Trophoblast cell (in vitro differentiated cells and primary cell): ENCODE data around the gene CDC42EP4.
A peak's percentile ranks its signal among the peaks of the same experiment; 100 is the strongest.

Experiments used
- DNase-seq, 2 donors: peaks; one replicate each; pipeline ENCODE4 v3.0.0-alpha.2; 2016
- H2AFZ ChIP-seq: 2 replicates; pipeline ENCODE4 v1.6.1; 2013; ENCODE audit warnings: low read length, moderate library complexity, mild to moderate bottlenecking; ENCODE audit not compliant: insufficient read depth, poor library complexity
- H2AK5ac ChIP-seq: 2 replicates; pipeline ENCODE4 v1.6.1; 2013; ENCODE audit warnings: mild to moderate bottlenecking, low read length
- H2BK120ac ChIP-seq: 2 replicates; pipeline ENCODE4 v1.6.1; 2013; ENCODE audit warnings: low read length, mild to moderate bottlenecking, moderate library complexity; ENCODE audit not compliant: insufficient read depth, poor library complexity
- H2BK12ac ChIP-seq: 2 replicates; pipeline ENCODE4 v1.6.1; 2013; ENCODE audit warnings: mild to moderate bottlenecking, low read length, moderate library complexity
- H2BK5ac ChIP-seq: 2 replicates; pipeline ENCODE4 v1.6.1; 2013; ENCODE audit warnings: low read length, low read depth, moderate library complexity, mild to moderate bottlenecking; ENCODE audit not compliant: poor library complexity
- H3K14ac ChIP-seq: 2 replicates; pipeline ENCODE4 v1.6.1; 2013; ENCODE audit warnings: mild to moderate bottlenecking, low read length
- H3K18ac ChIP-seq: 2 replicates; pipeline ENCODE4 v1.6.1; 2013; ENCODE audit warnings: mild to moderate bottlenecking, low read length
- H3K23ac ChIP-seq: 2 replicates; pipeline ENCODE4 v1.6.1; 2013; ENCODE audit warnings: low read length
- H3K27ac ChIP-seq: 2 replicates; pipeline ENCODE4 v1.5.1; 2013; ENCODE audit warnings: low read depth, mild to moderate bottlenecking, inconsistent platforms, low read length, moderate library complexity
- H3K27me3 ChIP-seq: 2 replicates; pipeline ENCODE4 v1.6.1; 2013; ENCODE audit warnings: inconsistent platforms, mild to moderate bottlenecking, low read length, moderate library complexity; ENCODE audit not compliant: insufficient read depth
- H3K36me3 ChIP-seq, 2 experiments: 1 replicate in 1 of 2; 2 replicates in 1 of 2; pipeline ENCODE4 v1.6.1; 2013; ENCODE audit warnings: low read length in 2 of 2, mild to moderate bottlenecking in 2 of 2, moderate library complexity in 1 of 2; ENCODE audit not compliant: insufficient read depth in 2 of 2, control insufficient read depth in 1 of 2
- H3K4ac ChIP-seq: 2 replicates; pipeline ENCODE4 v1.6.1; 2013; ENCODE audit warnings: low read depth, mild to moderate bottlenecking, low read length, moderate library complexity
- H3K4me1 ChIP-seq, 2 experiments: 1 replicate in 1 of 2; 2 replicates in 1 of 2; pipeline ENCODE4 v1.6.1; 2013; ENCODE audit warnings: low read length in 2 of 2, mild to moderate bottlenecking in 2 of 2, moderate library complexity in 1 of 2; ENCODE audit not compliant: insufficient read depth in 2 of 2, control insufficient read depth in 1 of 2
- H3K4me2 ChIP-seq: 2 replicates; pipeline ENCODE4 v1.6.1; 2013; ENCODE audit warnings: inconsistent platforms, mild to moderate bottlenecking, low read length, moderate library complexity
- H3K4me3 ChIP-seq: 2 replicates; pipeline ENCODE4 v1.5.1; 2013; ENCODE audit warnings: mild to moderate bottlenecking, low read depth, low read length, inconsistent platforms
- H3K79me1 ChIP-seq: one replicate; pipeline ENCODE4 v1.6.1; 2013; ENCODE audit warnings: low read length
- H3K79me2 ChIP-seq: 2 replicates; pipeline ENCODE4 v1.6.1; 2013; ENCODE audit warnings: low read length, mild to moderate bottlenecking; ENCODE audit not compliant: control insufficient read depth, insufficient read depth, poor library complexity
- H3K9ac ChIP-seq: 2 replicates; pipeline ENCODE4 v1.6.1; 2013; ENCODE audit warnings: mild to moderate bottlenecking, low read length
- H3K9me3 ChIP-seq: 2 replicates; pipeline ENCODE4 v1.6.1; 2013; ENCODE audit warnings: low read depth, mild to moderate bottlenecking, control low read depth, inconsistent platforms, low read length; ENCODE audit not compliant: insufficient read depth
- H4K12ac ChIP-seq: 2 replicates; pipeline ENCODE4 v1.6.1; 2013; ENCODE audit warnings: low read depth, mild to moderate bottlenecking, low read length, moderate library complexity
- H4K8ac ChIP-seq: 2 replicates; pipeline ENCODE4 v1.6.1; 2013; ENCODE audit warnings: low read depth, mild to moderate bottlenecking, low read length, moderate library complexity
- H4K91ac ChIP-seq: one replicate; pipeline ENCODE4 v1.6.1; 2013; ENCODE audit warnings: low read depth, mild to moderate bottlenecking, low read length, moderate library complexity
- WGBS: extraction: QIAGEN DNeasy Blood & Tissue Kit; methylation state at CpG from one replicate; pipeline ENCODE4 v1.1.7; 2013; ENCODE audit warnings: missing lambda C conversion rate; ENCODE audit not compliant: insufficient read length, insufficient coverage; ENCODE audit errors: extremely low coverage; 5-methylcytosine and 5-hydroxymethylcytosine counted together

The CDC42EP4 gene

DNA sequence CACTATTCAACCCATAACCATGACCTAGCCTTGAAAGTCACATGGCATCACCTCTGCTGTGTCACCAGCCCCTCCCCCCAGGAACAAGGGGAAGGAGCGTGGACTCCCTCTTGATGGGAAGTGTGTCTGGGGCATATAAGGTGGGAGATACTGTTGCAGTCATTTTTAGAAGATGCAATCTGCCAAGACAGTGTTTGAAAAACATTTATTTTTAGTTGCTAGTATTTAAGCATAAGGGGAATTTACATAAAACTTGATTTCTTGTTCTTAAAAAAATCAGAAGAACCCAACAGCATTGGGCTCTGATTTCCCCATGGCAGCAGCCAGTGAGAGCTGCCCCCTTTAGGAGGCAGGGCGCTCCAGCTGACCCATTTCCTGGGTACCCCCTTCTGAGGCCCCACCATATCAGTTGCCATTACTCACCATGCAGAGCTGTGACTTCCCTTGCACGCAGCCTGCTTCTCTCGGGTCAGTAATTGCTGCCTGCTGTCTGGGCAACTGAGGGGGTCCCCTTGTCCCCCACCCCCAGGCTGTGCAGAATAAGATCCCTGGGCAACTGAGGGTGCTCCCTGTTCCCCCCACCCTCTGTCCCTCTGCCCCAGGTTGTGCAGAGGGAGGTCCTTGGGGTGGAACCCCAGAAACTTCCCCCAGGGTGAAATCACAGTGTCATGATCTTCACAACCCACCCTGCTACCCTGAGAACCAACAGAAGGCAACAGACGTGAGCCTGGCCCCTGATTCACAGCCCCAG lies 11.8 kb upstream of the CDC42EP4 start:
- H3K23ac ChIP-seq: no peak overlapping the region
- H3K36me3 ChIP-seq: no peaks in the 10 kb centered on the region

DNA sequence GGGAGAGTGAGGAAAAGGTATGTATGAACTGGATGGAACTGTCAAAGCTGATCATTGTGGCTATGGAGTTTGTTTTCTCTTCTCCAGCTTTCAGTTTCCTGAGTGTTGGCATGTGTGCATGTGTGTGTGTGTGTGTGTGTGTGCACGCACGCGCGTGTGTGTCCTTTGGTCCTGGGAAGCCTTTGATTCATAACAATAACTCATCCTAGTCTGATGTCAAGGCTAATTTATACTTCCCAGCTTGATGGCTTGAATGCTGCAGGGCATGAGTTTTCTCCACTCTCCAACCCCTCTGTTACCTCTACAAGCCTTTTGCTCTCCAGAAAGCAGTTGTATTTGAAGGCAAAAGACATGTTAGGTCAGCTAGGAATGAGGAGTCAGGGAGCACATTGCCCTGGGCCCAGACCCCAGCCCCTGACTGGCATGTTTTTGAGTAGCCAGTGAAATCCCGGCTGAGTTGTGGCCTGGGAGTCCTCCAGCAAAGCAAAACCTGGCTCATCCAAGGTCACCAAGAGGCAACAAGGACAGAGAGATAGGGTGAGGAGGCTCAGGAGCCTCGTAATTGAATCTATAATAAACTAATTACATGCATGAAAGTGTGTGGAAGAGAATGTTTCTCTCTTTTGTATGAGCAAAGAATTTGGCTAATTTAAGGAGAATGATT lies 8.9 kb upstream of the CDC42EP4 start:
- H3K79me2 ChIP-seq: no peaks in the 10 kb centered on the region
- no peak overlapping the region for H2BK12ac ChIP-seq
- no peak for DNase-seq
- no peak overlapping the region for H3K18ac ChIP-seq
- no peak overlapping the region for H3K4ac ChIP-seq
- H3K23ac ChIP-seq: no peak overlapping the region
- H2BK120ac ChIP-seq: no peak overlapping the region
- no peaks in the 10 kb centered on the region for H3K36me3 ChIP-seq
- H3K79me1 ChIP-seq: no peaks in the 10 kb centered on the region
- no peaks in the 10 kb centered on the region for H3K27me3 ChIP-seq
- peaks cover 8 to 15% of the 10 kb centered on the region in 2 experiments for H3K4me1 ChIP-seq
- H4K12ac ChIP-seq: no peak overlapping the region
- H3K9me3 ChIP-seq: no peaks in the 10 kb centered on the region
- H2AK5ac ChIP-seq: no peak overlapping the region
- H3K14ac ChIP-seq: no peak overlapping the region
- no peak overlapping the region for H3K27ac ChIP-seq
- no peak overlapping the region for H3K4me2 ChIP-seq
- H3K9ac ChIP-seq: no peak overlapping the region
- H4K91ac ChIP-seq: no peak overlapping the region
- no peak overlapping the region for H2AFZ ChIP-seq
- no peak overlapping the region for H2BK5ac ChIP-seq
- no peak overlapping the region for H3K4me3 ChIP-seq
- no CpG with 5 or more reads among the region's 6 CpGs for WGBS
- H4K8ac ChIP-seq: no peak overlapping the region

More for the DNA sequence above, 11.8 kb upstream of the CDC42EP4 start:
- H3K18ac ChIP-seq: peak overlapping the region; percentile 28
- no peak overlapping the region for H2AK5ac ChIP-seq
- H3K27ac ChIP-seq: no peak overlapping the region
- H2BK120ac ChIP-seq: no peak overlapping the region
- no peaks in the 10 kb centered on the region for H3K79me2 ChIP-seq
- no peak overlapping the region for H3K4ac ChIP-seq
- H3K9ac ChIP-seq: no peak overlapping the region
- H2AFZ ChIP-seq: no peak overlapping the region
- H3K27me3 ChIP-seq: no peaks in the 10 kb centered on the region
- H3K9me3 ChIP-seq: no peaks in the 10 kb centered on the region
- H3K4me3 ChIP-seq: no peak overlapping the region
- no peaks in the 10 kb centered on the region for H3K79me1 ChIP-seq
- H3K4me1 ChIP-seq: peaks cover 8 to 10% of the 10 kb centered on the region in 2 experiments
- no peak overlapping the region for H4K12ac ChIP-seq
- no peak for DNase-seq
- H2BK12ac ChIP-seq: peak overlapping the region; percentile 34
- peak overlapping the region; percentile 29 for H4K91ac ChIP-seq
- H2BK5ac ChIP-seq: no peak overlapping the region
- H4K8ac ChIP-seq: peak overlapping the region; percentile 0
- WGBS: no CpG with 5 or more reads among the region's 5 CpGs
- H3K14ac ChIP-seq: no peak overlapping the region
- H3K4me2 ChIP-seq: peak overlapping the region; percentile 6

DNA sequence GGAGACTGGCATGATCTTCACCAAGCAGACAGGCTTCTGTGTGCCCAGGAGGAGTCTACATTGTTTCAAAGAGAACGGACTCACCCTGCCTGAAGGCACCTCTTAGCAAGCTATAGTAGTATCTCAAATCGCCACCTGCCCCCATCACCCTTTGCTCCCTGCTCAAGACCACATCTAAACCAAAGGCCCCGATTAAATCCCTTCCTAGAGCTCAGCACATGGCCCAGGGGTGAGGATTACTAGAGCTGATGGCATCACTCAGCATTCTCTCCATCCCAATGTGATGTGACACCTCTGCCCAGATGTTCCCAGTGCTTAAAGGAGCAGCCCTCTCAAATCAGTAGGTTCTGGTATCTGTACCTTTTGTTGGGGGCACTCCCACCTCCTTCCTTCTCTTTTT lies 8.0 kb upstream of the CDC42EP4 start:
- no peaks in the 10 kb centered on the region for H3K79me1 ChIP-seq
- no peak overlapping the region for H3K14ac ChIP-seq
- WGBS: no CpG with 5 or more reads among the region's 3 CpGs
- no peak overlapping the region for H3K18ac ChIP-seq
- no peak overlapping the region for H3K27ac ChIP-seq
- no peak overlapping the region for H2BK120ac ChIP-seq
- H3K9me3 ChIP-seq: no peaks in the 10 kb centered on the region
- H2AFZ ChIP-seq: no peak overlapping the region
- no peak overlapping the region for H3K9ac ChIP-seq
- DNase-seq: peak; percentile 82 to 84
- no peak overlapping the region for H4K8ac ChIP-seq
- H3K4ac ChIP-seq: no peak overlapping the region
- no peaks in the 10 kb centered on the region for H3K36me3 ChIP-seq
- no peak overlapping the region for H3K4me2 ChIP-seq
- no peak overlapping the region for H2AK5ac ChIP-seq
- peaks cover 8 to 15% of the 10 kb centered on the region in 2 experiments for H3K4me1 ChIP-seq
- no peak overlapping the region for H4K91ac ChIP-seq
- no peak overlapping the region for H2BK5ac ChIP-seq
- no peak overlapping the region for H3K4me3 ChIP-seq
- no peaks in the 10 kb centered on the region for H3K27me3 ChIP-seq
- no peak overlapping the region for H2BK12ac ChIP-seq
- no peak overlapping the region for H3K23ac ChIP-seq
- H3K79me2 ChIP-seq: no peaks in the 10 kb centered on the region
- H4K12ac ChIP-seq: no peak overlapping the region

DNA sequence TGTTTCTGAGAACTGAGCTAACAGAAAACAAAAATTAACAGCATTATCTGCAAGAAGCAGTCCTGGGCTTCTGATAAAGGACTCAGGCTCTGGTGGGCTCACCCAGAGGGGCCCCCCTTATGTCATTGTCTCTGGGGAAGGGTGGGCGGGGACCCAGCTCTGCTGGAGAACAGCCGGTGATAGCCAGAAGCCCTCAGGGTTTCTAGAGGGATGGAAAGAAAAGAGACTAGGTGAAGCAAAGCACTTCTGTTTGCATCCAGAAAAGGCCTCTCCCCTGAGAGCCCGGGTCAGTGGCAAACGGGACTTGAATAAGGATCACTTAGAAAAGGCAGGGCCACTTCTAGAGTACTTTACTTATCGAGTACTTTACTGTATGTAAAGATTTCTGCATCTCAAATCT lies 7.0 kb upstream of the CDC42EP4 start:
- H3K4me1 ChIP-seq: peaks cover 3 to 11% of the 10 kb centered on the region in 2 experiments
- H4K12ac ChIP-seq: no peak overlapping the region
- WGBS: no CpG with 5 or more reads among the region's 5 CpGs
- no peak overlapping the region for H3K4me2 ChIP-seq
- no peak overlapping the region for H3K23ac ChIP-seq
- no peak overlapping the region for H3K4me3 ChIP-seq
- no peak overlapping the region for H4K8ac ChIP-seq
- DNase-seq: no peak
- no peak overlapping the region for H3K27ac ChIP-seq
- no peak overlapping the region for H2AFZ ChIP-seq
- no peak overlapping the region for H3K9ac ChIP-seq
- H2AK5ac ChIP-seq: no peak overlapping the region
- no peak overlapping the region for H3K4ac ChIP-seq
- H3K18ac ChIP-seq: no peak overlapping the region
- H4K91ac ChIP-seq: no peak overlapping the region
- H3K9me3 ChIP-seq: no peaks in the 10 kb centered on the region
- H2BK120ac ChIP-seq: no peak overlapping the region
- no peaks in the 10 kb centered on the region for H3K27me3 ChIP-seq
- no peaks in the 10 kb centered on the region for H3K79me1 ChIP-seq
- no peak overlapping the region for H2BK5ac ChIP-seq
- no peak overlapping the region for H2BK12ac ChIP-seq
- no peaks in the 10 kb centered on the region for H3K79me2 ChIP-seq
- no peak overlapping the region for H3K14ac ChIP-seq
- no peaks in the 10 kb centered on the region for H3K36me3 ChIP-seq
